Pulmonary artery endothelial cell (primary cell): ENCODE data around the gene ATXN7L1. TPM values are rescaled to one million over a fixed set of nuclear protein-coding genes. Genes with fewer than 3 reads are reported as not detected.

Source experiments
- DNase-seq: peaks from one replicate; pipeline ENCODE4 v3.0.0-alpha.2; 2011; ENCODE audit warnings: low read depth, low spot score
- total RNA-seq: library from RNA; depleted of rRNA; stranded (reverse); fragments of >200 nt; gene quantifications from 2 replicates; pipeline ENCODE4 v1.2.3, GENCODE V29; 2014

Gene ATXN7L1
- total RNA-seq, 1 donor from 2014 or later = 2.8 TPM

- DNase-seq = no peak
Observed at GRCh38 chr7:105751054-105751453, 125.3 kb downstream of the ATXN7L1 start.

- DNase-seq = no peak
Observed at GRCh38 chr7:105748701-105749100, 127.7 kb downstream of the ATXN7L1 start.

GRCh38 chr7:105745681-105746330, 130.6 kb downstream of the ATXN7L1 start:
- no peak for DNase-seq

GRCh38 chr7:105744258-105744657, 132.1 kb downstream of the ATXN7L1 start:
- DNase-seq = no peak

GRCh38 chr7:105743351-105744090, 132.9 kb downstream of the ATXN7L1 start:
- no peak for DNase-seq

GRCh38 chr7:105742787-105743186, 133.6 kb downstream of the ATXN7L1 start:
- DNase-seq = no peak

GRCh38 chr7:105741982-105742381, 134.4 kb downstream of the ATXN7L1 start:
- no peak for DNase-seq

- DNase-seq = no peak
Observed at GRCh38 chr7:105738133-105738532, 138.3 kb downstream of the ATXN7L1 start.

GRCh38 chr7:105734233-105734632, 142.2 kb downstream of the ATXN7L1 start:
- DNase-seq = no peak

GRCh38 chr7:105731042-105731441, 145.4 kb downstream of the ATXN7L1 start:
- no peak for DNase-seq

- no peak for DNase-seq
Observed at GRCh38 chr7:105728028-105728427, 148.4 kb downstream of the ATXN7L1 start.

- no peak for DNase-seq
Observed at GRCh38 chr7:105724688-105725087, 151.7 kb downstream of the ATXN7L1 start.

GRCh38 chr7:105723572-105723971, 152.8 kb downstream of the ATXN7L1 start:
- no peak for DNase-seq

- no peak for DNase-seq
Observed at GRCh38 chr7:105721571-105722104, 154.8 kb downstream of the ATXN7L1 start.

- no peak for DNase-seq
Observed at GRCh38 chr7:105719919-105720318, 156.5 kb downstream of the ATXN7L1 start.

GRCh38 chr7:105719395-105719794, 157.0 kb downstream of the ATXN7L1 start:
- DNase-seq = no peak

- no peak for DNase-seq
Observed at GRCh38 chr7:105718511-105718925, 157.9 kb downstream of the ATXN7L1 start.

- DNase-seq = no peak
Observed at GRCh38 chr7:105715528-105715927, 160.9 kb downstream of the ATXN7L1 start.

GRCh38 chr7:105713488-105714465, 162.6 kb downstream of the ATXN7L1 start:
- no peak for DNase-seq

- DNase-seq = no peak
Observed at GRCh38 chr7:105712877-105713276, 163.5 kb downstream of the ATXN7L1 start.

GRCh38 chr7:105711726-105712402, 164.5 kb downstream of the ATXN7L1 start:
- no peak for DNase-seq
